Astrocyte (in vitro differentiated cells and primary cell): Measurements from ENCODE around the gene RAPGEF2.

Source experiments
- EZH2 ChIP-seq: IDR thresholded peaks from 2 replicates; pipeline ENCODE4 v1.6.1; 2012; ENCODE audit warnings: mild to moderate bottlenecking, low read length, inconsistent platforms; ENCODE audit not compliant: insufficient read depth
- TF ChIP-seq, protein P1 (sequence below): IDR thresholded peaks from 2 replicates; pipeline ENCODE4 v1.5.1; 2011; ENCODE audit warnings: low read depth, mild to moderate bottlenecking, inconsistent platforms, low read length, moderate library complexity; ENCODE audit not compliant: insufficient read depth

GRCh38 chr4:159105761-159106243 lies 2.9 kb downstream of the RAPGEF2 start:
- TF ChIP-seq, protein P1, sequence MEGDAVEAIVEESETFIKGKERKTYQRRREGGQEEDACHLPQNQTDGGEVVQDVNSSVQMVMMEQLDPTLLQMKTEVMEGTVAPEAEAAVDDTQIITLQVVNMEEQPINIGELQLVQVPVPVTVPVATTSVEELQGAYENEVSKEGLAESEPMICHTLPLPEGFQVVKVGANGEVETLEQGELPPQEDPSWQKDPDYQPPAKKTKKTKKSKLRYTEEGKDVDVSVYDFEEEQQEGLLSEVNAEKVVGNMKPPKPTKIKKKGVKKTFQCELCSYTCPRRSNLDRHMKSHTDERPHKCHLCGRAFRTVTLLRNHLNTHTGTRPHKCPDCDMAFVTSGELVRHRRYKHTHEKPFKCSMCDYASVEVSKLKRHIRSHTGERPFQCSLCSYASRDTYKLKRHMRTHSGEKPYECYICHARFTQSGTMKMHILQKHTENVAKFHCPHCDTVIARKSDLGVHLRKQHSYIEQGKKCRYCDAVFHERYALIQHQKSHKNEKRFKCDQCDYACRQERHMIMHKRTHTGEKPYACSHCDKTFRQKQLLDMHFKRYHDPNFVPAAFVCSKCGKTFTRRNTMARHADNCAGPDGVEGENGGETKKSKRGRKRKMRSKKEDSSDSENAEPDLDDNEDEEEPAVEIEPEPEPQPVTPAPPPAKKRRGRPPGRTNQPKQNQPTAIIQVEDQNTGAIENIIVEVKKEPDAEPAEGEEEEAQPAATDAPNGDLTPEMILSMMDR: no peak
- TF ChIP-seq EZH2: no peak
